GM21367 (cell line): ENCODE measurements around the gene TRMU.

Source experiments
- ATAC-seq: cut with Tn5 transposase; IDR thresholded peaks from one replicate; pipeline ENCODE4 v1.9.1; 2021; ENCODE audit not compliant: unreplicated experiment

The TRMU gene, protein sequence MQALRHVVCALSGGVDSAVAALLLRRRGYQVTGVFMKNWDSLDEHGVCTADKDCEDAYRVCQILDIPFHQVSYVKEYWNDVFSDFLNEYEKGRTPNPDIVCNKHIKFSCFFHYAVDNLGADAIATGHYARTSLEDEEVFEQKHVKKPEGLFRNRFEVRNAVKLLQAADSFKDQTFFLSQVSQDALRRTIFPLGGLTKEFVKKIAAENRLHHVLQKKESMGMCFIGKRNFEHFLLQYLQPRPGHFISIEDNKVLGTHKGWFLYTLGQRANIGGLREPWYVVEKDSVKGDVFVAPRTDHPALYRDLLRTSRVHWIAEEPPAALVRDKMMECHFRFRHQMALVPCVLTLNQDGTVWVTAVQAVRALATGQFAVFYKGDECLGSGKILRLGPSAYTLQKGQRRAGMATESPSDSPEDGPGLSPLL

DNA sequence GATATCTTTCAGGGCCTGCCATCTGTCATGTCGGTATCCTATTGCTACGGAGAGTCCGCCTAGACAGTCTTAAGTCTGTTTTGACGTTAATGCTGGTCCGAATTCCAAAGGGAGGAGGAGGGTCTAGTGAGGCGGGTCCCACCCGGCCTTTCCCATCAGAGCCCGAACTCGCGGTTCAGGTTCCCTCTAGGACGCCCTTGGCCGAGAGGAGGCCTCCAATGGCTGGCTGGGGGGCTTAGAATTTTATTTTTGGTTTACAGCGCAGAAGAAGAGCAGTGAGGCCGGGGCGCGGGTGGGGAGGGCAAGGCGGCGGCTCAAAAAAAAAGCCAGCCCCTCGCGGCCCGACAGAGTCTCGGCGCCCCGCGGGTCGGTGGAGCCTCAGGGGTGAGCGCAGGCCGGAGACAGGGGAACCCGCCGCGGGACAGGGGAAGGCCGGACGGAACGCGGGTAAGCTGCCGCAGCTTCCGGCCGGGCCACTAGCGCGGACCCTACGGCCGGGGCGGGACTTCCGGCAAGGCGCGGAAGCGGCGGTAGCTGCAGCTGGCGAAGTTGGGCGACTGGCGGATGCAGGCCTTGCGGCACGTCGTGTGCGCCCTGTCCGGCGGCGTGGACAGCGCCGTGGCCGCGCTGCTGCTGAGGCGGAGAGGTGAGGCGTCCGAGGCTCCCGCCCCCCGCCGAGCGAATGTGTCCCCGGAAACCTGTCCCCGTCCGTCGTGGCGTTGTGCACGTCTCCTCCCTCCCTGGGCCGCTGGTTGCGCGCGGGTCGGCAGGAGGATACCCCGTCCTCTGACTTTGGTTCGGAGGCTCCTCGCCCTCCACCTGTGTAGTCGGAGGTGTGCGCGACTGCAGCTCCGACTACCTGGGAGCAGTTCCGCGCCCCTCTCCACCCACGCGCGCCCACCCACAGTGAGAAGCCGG, at the start of gene TRMU:
TRMU (plus strand) TSS at position 514 of the 918 bp plus-strand sequence; CDS start at position 565, 51 bp downstream.
- ATAC-seq, result peak; percentile 60

DNA sequence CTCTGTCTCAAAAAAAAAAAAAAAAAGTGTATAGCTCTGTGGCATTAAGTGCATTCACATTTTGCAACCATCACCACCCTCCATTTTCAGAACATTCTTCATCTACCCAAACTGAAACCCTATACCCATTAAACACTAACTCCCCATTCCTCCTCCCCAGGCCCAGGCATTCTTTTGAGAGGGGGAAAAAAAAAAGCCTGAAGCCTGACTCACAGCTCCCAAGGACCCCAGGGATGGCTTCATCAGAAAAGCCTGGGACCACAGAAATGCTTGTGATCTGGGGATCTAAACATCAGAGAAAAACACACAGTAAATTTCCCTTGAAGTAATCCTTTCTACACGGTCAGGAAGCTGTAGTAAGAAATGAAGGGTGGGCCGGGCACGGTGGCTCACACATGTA, 49.5 kb upstream of the TRMU start:
- ATAC-seq, result no peak

DNA sequence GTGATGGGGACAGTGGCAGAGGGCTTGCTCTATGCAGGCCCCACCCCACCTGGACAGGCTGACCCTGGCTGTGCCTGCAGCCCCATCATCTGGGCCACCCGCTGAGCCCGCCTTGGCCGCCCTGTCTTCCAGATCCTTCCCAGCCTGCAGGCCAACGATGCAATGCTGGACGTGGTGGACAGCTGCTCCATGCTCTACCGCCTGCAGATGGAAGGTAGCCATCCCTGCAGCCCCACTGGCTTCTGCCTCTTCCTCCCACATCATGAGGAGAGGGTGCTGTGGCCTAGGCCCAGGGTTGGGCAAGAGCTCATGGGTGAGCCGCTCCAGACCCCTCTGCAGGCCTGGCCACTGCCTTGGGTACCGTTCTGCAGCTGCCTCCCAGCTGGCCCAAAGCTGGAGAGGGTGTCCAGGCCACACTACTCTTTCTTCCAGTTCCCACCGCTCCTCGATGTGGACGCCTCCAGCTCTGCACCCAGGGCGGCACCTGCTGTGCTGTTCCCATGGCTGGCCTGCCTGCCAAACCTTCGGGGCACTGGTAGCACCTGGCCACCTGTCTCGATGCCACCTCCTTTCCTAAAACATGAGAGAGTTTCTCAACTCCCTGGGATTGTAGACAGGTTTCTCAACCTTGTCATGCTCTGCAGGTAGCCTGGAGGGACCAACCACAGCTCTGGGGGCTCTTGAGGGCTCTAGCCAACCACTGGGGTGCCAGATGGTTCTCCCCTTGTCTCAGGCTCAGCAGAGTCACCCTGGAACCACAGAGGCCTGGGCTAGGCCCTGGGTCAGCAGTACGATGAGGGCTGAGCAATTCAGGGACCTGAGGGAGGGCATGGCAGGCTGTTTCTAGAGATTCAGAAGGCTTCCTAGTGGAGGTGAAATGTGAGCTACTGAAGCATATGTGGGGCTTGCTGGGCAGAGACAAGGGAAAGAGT, 48.3 kb upstream of the TRMU start:
- ATAC-seq, result no peak

DNA sequence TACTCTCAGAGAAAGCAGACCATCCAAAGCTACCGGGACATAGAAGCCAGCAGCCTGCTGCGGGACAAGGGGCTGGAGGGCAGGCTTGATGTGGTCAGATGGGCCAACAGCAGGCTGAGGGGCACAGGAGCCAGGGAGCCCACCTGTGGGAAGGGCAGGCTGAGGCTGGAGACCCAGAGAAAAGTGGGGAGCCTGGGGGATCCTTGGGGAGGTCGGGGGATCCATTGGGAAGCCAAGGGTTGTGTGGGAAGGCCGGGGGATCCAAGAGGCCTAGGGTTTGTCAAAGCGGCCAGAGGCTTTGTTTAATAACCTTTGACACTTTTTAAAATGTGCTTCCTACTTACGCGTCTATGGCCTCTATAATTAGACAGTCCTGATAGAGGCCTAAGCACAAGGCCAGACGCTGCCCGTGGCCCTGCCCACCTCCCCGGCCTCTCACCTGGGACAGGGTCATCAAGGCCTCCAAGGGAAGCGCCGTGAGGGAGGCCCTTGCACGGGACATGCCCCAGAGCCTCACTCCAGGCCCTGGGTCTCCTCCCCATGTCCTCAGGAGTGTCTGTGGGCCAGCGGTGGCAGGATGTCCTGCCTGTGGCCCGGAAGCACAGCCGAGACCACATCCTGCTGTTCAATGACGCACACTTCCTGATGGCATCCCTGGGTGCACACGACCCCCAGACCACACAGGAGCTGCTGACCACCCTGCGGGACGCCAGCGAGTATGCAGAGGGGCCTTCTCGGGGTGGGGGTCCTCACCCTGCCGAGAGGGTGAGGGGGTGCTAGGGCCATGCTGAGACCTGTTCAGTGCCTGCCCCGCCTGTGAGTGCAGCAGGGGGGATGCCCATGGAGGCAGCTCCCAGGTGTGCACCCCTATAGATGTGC, 47.4 kb upstream of the TRMU start:
- ATAC-seq, result no peak

DNA sequence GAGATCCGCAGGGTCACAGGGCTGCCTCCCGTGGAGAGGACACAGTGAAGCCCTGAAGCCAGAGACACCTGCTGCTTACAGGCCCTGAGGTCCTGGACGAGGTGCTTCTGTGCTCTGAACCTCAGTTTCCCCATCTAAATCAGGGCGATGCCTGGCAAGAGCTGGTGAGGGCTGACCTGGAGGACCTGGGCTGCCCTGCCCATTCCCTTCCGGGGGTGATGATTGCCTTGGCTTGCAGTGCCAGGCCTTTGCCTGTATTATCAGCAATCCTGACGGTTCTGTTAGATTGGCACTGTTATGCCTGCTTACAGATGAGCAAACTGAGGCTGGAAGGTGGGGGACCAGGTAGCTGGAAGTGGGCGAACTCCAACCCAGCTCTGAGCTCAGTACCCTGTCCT, 46.7 kb upstream of the TRMU start:
- ATAC-seq, result no peak

DNA sequence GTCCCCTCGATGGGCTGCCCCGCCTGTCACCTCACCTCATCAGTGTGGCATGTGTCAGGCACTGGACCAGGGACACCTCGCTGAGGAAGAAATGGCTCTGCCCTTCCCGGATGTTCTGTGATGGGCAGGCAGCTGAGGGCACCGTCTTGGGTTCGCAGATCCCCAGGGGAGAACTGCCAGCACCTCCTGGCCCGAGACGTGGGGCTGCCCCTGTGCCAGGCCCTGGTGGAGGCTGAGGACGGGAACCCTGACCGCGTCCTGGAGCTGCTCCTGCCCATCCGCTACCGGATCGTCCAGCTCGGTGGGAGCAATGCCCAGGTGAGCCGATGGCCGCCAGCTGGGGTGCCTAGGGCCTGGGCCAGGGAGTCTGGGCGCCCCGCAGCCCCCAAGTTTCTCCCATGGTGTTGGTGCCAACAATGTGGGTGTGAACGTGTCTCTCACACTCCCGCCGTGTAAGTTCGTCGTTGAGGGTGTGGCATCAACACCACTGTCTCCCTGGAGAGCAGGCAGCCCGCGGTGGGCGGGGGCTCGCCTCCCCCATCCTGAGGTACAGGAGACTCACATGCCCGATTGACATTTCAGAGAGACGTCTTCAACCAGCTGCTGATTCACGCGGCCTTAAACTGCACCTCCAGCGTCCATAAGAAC, 46.1 kb upstream of the TRMU start:
- no peak for ATAC-seq

DNA sequence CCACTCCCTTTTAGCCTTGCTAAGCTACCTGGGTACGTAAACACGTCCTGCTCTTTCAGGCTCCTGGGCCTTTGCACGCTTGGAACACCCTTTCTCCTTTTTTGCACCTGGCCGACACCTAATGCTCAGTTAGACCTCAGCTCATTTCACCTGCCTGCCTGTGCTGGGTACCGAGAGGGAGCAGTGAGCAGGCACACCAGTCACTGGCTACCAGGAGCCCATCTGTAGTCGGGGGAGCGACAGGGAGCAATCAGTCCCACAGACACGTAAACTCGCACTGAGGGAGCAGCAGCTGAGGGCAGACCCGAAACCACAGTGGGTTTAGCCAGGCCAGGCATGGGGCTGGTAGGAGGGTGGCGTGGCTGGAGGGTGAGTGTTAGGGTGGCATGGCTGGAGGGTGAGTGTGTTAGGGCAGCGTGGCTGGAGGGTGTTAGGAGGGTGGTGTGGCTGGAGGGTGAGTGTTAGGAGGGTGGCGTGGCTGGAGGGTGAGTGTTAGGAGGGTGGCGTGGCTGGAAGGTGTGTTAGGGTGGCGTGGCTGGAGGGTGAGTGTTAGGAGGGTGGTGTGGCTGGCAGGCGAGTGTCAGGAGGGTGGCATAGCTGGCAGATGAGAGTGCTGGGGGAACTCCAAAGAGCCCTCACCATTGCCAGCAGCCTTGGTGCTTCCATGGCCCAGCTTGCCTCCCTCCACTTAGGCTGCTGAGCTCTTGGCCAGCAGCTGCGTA, 45.2 kb upstream of the TRMU start:
- no peak for ATAC-seq

DNA sequence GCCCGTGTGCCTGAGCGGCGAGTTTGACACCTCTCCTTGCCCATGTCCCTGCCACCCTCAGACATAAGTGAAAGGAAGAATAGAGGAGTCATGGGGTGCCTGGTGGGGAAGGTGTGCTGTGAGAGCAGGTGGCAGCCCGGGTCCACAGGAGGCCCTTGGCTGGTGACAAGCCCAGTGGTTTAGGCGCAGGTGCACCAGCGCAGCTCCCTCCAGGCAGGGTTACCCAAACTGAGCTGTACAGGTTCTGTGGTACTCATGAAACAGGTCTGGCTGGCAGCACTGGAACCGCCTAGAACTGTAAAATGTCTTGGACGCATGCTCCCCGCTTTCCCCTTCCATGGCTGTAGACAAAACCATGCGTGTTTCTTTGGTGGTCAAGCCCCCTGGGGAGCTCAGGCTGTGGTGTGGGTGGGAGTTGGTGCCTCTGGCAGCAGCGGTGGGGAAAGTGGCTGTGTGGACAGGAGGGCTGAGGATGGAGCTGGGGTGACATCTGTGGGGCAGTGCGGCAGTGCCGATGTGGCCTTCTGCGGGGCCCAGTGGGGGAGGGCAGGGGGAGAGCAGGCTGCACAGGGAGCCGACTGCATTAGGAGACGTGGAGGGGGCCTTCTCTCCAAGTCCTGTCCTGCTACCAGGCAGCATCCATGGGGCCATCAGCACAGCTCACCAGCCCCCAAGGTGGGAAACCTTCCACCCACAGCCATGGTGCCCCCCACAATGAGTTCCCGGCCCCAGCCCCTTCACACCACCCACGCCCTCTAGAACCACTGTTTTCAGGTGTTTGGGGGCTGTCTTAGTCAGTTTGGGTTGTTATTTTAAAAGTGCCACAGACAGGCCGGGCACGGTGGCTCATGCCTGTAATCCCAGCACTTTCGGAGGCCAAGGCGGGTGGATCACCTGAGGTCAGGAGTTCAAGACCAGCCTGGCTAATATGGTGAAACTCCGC, 44.4 kb upstream of the TRMU start:
- no peak for ATAC-seq

DNA sequence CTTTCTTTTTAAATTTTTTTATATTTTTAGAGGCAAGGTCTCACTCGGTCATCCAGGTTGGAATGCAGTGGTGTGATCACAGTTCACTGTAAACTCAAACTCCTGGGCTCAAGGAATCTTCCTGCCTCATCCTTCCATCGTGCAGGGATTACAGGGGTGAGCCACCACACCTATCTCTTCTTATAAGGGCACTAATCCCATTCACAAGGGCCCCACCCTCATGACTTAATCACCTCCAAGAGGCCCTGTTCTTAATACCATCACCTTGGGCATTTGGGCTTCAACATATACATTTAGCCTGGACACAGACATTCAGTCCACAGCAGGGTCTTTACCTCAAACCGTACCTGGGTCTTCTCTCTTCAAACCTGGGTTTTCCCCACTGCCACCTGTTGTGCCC, 43.3 kb upstream of the TRMU start:
- ATAC-seq, result no peak

DNA sequence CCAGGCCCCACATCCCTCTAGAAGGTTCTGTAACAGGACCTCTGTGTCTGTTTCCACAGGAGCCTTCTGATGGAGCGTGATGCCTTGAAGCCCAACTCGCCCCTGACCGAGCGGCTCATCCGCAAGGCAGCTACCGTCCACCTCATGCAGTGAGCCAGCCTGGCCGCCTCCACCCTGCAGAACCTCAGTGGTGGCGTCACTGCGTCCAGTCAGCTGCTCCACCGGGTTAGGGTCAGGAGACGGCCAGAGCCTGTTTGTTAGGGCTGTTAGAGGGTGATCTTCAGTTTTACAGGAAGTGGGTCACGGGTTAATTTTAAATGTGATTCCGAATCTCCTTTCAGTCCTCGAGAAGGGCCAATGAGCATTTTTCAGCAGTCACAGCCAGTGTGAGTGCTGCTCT, 42.8 kb upstream of the TRMU start:
- ATAC-seq, result no peak

DNA sequence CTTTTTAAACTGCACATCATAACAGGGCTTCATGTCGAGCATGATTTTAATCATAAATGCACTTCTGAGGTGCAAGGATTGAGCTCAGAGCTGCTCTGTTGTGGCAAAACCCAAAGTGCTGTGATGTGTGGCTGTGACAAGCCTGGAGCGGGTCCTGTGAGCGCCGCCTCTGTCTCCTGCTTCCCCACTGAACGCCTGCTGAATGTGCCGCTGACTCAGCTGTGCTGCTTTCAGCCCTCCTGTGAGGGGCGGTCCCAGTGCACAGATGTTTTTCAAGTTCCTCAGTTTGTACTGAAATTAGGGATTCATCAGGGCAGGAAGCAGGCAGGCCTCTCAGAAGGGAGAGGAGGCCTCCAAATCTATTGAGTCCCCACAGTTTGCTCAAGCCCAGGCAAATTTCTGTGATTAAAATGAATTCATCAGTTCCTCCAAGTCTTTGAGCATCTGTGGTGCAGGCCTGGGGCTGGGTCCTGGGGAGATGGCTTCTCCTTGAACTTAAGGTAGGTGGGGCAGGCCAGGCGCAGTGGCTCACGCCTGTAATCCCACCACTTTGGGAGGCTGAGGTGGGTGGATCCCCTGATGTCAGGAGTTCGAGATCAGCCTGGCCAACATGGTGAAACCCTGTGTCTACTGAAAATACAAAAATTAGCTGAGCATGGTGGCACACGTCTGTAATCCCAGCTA, 41.8 kb upstream of the TRMU start:
- no peak for ATAC-seq

DNA sequence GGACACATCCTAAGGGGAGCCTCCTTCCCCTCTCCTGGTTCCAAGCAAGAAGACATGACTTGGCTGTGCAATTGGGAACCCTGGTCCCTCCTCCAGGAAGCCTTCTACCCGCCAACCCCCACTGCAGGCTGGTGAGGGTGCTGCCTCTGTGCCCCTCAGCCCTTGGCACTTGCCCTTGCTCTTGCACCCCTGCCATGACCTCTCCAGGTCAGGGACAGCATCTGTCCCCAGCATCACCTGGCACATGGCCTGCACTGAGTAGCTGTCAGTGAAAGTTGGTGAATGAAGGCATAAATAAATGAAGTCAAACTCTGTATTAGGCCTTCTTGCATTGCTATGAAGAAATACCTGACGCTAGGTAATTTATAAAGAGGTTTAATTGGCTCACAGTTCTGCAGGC, 40.7 kb upstream of the TRMU start:
- no peak for ATAC-seq

DNA sequence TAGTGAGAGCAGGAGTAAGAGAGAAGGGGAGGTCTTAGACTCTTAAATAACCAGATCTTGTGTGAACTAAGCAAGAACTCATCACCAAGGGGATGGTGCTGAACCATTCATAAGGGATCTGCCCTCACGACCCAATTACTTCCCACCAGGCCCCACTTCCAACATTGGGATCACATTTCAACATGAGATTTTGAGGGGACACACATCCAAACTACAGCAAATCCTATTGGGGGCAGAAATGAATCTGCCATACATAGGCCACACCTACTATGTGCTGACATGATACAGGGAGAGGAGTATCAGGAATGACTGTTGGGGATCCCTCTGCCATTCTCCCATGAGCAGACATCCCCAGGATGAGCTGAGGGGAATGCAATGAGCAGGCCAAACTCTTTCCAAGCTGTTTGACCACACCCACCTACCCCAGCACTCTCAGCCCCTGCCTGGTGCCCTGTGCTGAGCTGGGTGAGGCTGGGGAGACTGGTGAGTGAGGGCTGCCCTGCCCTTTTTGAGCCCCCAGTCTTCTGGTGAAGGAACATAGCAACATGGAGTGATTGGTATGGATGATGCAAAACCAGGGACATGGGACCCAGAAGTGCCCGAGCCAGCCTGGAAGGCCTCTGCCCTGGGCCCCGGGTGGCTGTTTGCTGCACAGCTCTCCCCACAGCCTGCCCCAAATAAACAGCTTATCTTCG, 40.1 kb upstream of the TRMU start:
- ATAC-seq, result no peak

DNA sequence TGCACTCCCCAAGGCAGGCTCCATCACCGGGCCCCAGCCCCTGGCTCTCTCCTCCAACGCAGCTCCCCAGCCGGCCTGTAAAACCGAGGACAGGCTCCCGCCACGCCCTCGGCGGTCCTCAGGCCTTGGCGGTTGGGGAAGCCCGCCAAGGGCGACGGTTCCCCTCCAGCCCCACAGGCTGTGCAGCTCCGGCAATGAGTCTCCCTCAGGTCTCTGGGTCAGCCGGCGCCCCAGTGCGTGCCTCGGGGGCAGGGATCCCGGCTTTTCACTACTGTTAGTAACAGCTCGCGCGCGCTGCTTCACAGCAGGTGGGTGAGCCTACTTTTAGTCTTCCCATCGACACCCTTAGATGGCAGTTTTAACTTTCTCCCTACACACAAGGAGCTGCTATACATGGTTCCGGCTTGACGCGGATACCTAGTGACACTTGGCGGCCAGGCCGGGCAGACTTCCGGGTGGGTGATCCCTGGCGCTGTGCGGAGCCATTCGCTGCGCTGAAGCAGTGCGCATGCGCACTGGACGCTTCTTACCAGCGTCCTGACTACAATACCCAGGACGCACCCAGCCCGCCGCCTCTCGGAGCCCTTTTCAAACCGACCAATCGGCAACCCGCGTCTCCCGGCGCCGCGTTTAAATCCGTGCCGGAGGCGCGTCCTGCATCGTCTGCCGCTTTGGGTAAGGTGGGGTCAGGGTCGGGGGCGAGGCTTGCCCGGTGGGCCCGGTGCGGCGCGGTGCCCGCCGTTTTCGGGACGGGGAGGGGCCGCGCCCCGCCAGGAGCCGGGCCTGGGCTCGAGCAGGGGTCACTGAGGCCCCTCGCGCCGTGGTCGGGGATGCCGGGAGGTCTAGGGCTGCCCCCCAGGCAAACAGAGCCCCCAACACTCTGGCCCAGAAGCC, 39.0 kb upstream of the TRMU start, which contains the start of gene GTSE1:
GTSE1 (plus strand) TSS at position 614 of the 894 bp plus-strand sequence. CDS start 531 bp downstream, outside the sequence.
- ATAC-seq, result peak; percentile 80

DNA sequence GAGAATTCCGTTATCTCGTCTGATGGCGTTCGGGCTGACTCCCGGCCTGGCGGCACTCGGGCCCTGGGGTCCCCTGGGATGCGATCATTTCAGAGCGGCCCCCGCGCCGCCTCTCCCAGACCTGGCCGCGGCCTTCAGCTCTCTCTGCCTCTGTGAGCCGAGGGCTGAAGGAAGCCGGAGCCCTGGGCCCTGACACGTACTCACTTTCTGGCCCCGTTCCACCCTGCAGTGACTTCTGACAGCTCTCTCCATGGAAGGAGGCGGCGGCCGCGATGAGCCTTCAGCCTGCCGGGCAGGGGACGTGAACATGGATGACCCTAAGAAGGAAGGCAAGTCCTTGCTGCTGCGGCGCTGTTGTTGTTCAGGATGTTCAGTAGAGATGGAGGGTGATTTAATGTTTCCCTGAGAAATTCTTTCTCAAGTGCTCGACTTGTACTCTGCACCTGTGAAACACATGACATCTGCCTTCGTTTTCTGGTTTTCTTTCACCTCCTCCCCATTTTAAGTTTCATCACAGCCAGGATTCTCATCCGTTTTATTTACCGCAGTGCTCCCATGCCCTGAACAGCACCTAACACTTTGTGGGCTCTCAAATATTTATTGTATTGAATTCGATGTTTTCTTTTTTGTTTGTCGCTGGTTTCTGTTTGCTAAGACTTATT, 38.2 kb upstream of the TRMU start:
- ATAC-seq, result peak; percentile 4
